Left lobe of liver (tissue), 2 donors: ENCODE results near the gene SPINT3. TPM values are rescaled to one million over a fixed set of nuclear protein-coding genes. Genes with fewer than 3 reads are reported as not detected.

Experiments
- ATAC-seq: fragments of 200-7000 bp; cut with Tn5 transposase; one replicate; pipeline ENCODE4 v1.9.1; 2020; ENCODE audit warnings: mild to moderate bottlenecking, moderate library complexity
- DNase-seq: peaks from one replicate; pipeline ENCODE4 v3.0.0-alpha.2; 2020; ENCODE audit warnings: low spot score
- total RNA-seq: library from RNA; stranded (reverse); gene quantifications from one replicate; pipeline ENCODE4 v1.2.1, GENCODE V29; 2021
- donor health status: DM: no; HTN: no; CAD: no; lungs with moderate emphysema.
- donor health status: DM: no; HTN: yes; CAD: no.

Gene SPINT3
- total RNA-seq, 1 donor from 2014 or later = not detected

GRCh38 chr20:45463709-45464108, 51.7 kb downstream of the SPINT3 start:
- DNase-seq (no peak), ATAC-seq (no peak)

GRCh38 chr20:45462711-45463509, 52.5 kb downstream of the SPINT3 start:
- DNase-seq = no peak
- ATAC-seq = no peak

Other genes starting within 250 kb of the SPINT3 start
- gene RBPJL, start 208.8 kb downstream of the SPINT3 start, total RNA-seq = 0.23 TPM
- gene MATN4, start 207.3 kb downstream of the SPINT3 start, total RNA-seq = not detected
- 89.3 TPM for gene SDC4, start 167.2 kb downstream of the SPINT3 start, total RNA-seq
- gene SYS1, start 152.5 kb downstream of the SPINT3 start, total RNA-seq = 16.9 TPM
- gene TP53TG5, start 137.3 kb downstream of the SPINT3 start, total RNA-seq = not detected
- gene DBNDD2, start 107.3 kb downstream of the SPINT3 start, total RNA-seq = 2.9 TPM
- 36.0 TPM for gene PIGT, start 99.5 kb downstream of the SPINT3 start, total RNA-seq
- 3.7 TPM for gene WFDC2, start 45.9 kb downstream of the SPINT3 start, total RNA-seq
- gene WFDC6, start 23.9 kb upstream of the SPINT3 start, total RNA-seq = not detected
- not detected for gene EPPIN, start 31.8 kb upstream of the SPINT3 start, total RNA-seq
- gene WFDC8, start 63.7 kb upstream of the SPINT3 start, total RNA-seq = not detected
- not detected for gene WFDC10A, start 114.1 kb upstream of the SPINT3 start, total RNA-seq
- gene WFDC9, start 115.7 kb upstream of the SPINT3 start, total RNA-seq = not detected
- gene WFDC11, start 154.6 kb upstream of the SPINT3 start, total RNA-seq = not detected
- gene WFDC13, start 186.4 kb upstream of the SPINT3 start, total RNA-seq = not detected
- gene WFDC10B, start 189.4 kb upstream of the SPINT3 start, total RNA-seq = not detected
- not detected for gene SPINT4, start 206.7 kb upstream of the SPINT3 start, total RNA-seq